NCI-H128 (cell line): ENCODE measurements around the gene CIRBP.
A peak's percentile ranks its signal among the peaks of the same experiment; 100 is the strongest.

Experiments
- DNase-seq: peaks from one replicate; lab custom pipeline; 2025; ENCODE audit not compliant: unreplicated experiment; lab: John Stamatoyannopoulos, UW

Gene CIRBP

GRCh38 chr19:1230783-1231489 is 38.2 kb upstream of the CIRBP start:
- no peak for DNase-seq

GRCh38 chr19:1231729-1232637 is 37.1 kb upstream of the CIRBP start:
- DNase-seq = no peak

GRCh38 chr19:1232652-1233072 is 36.5 kb upstream of the CIRBP start:
- DNase-seq = no peak

GRCh38 chr19:1233115-1233667 is 35.9 kb upstream of the CIRBP start:
- no peak for DNase-seq

GRCh38 chr19:1234051-1234954 is 34.8 kb upstream of the CIRBP start:
- DNase-seq = no peak

GRCh38 chr19:1234955-1235380 is 34.2 kb upstream of the CIRBP start:
- DNase-seq = no peak

- no peak for DNase-seq
Measured at GRCh38 chr19:1235625-1236538, 33.2 kb upstream of the CIRBP start.

GRCh38 chr19:1236576-1236975 is 32.6 kb upstream of the CIRBP start:
- no peak for DNase-seq

- DNase-seq = no peak
Measured at GRCh38 chr19:1237027-1237659, 32.0 kb upstream of the CIRBP start.

- DNase-seq = no peak
Measured at GRCh38 chr19:1237754-1238368, 31.3 kb upstream of the CIRBP start, which contains the start of gene CBARP. Gene CBARP, minus strand, starts transcription at chr19:1238005. Its CDS starts 1,905 bp downstream, at chr19:1236100.

- DNase-seq = no peak
Measured at GRCh38 chr19:1238369-1239303, 30.5 kb upstream of the CIRBP start.

GRCh38 chr19:1239420-1239795 is 29.7 kb upstream of the CIRBP start:
- DNase-seq = no peak

- peak; percentile 80 for DNase-seq
Measured at GRCh38 chr19:1239796-1240737, 29.1 kb upstream of the CIRBP start.

GRCh38 chr19:1240925-1241324 is 28.2 kb upstream of the CIRBP start:
- DNase-seq = no peak

GRCh38 chr19:1241417-1242095 is 27.6 kb upstream of the CIRBP start, which contains the start of gene ATP5F1D:
Gene ATP5F1D, plus strand, starts transcription at chr19:1241751. Its CDS starts 100 bp downstream, at chr19:1241851.
- DNase-seq = peak; percentile 87
